HG02943 (cell line): ENCODE measurements around the gene FGGY.

Experiments used
- ATAC-seq: cut with Tn5 transposase; IDR thresholded peaks from one replicate; pipeline ENCODE4 v1.9.1; 2021; ENCODE audit warnings: mild to moderate bottlenecking, low read depth, moderate library complexity; ENCODE audit not compliant: unreplicated experiment

Gene FGGY

GRCh38 chr1:59739111-59739510 is 442.2 kb downstream of the FGGY start:
- no peak for ATAC-seq

GRCh38 chr1:59742526-59742925 is 445.6 kb downstream of the FGGY start:
- ATAC-seq, result no peak

- no peak for ATAC-seq
These were observed 446.6 kb downstream of the FGGY start for GRCh38 chr1:59743324-59744091.

GRCh38 chr1:59747420-59748024 is 450.6 kb downstream of the FGGY start:
- no peak for ATAC-seq

- ATAC-seq, result no peak
These were observed 451.2 kb downstream of the FGGY start for GRCh38 chr1:59748123-59748522.

- no peak for ATAC-seq
These were observed 453.6 kb downstream of the FGGY start for GRCh38 chr1:59750328-59751003.

- ATAC-seq, result no peak
These were observed 454.1 kb downstream of the FGGY start for GRCh38 chr1:59751004-59751395.

- no peak for ATAC-seq
These were observed 454.9 kb downstream of the FGGY start for GRCh38 chr1:59751801-59752200.

GRCh38 chr1:59752556-59753414 is 455.9 kb downstream of the FGGY start:
- no peak for ATAC-seq

- ATAC-seq, result no peak
These were observed 458.3 kb downstream of the FGGY start for GRCh38 chr1:59755069-59755685.

GRCh38 chr1:59757197-59757747 is 460.4 kb downstream of the FGGY start:
- no peak for ATAC-seq

GRCh38 chr1:59759156-59759925 is 462.4 kb downstream of the FGGY start:
- ATAC-seq, result peak; percentile 80

GRCh38 chr1:59761443-59761842 is 464.5 kb downstream of the FGGY start:
- no peak for ATAC-seq

GRCh38 chr1:59763418-59763817 is 466.5 kb downstream of the FGGY start:
- no peak for ATAC-seq

- no peak for ATAC-seq
These were observed 468.3 kb downstream of the FGGY start for GRCh38 chr1:59765011-59765730.

- ATAC-seq, result no peak
These were observed 469.4 kb downstream of the FGGY start for GRCh38 chr1:59766227-59766855.

GRCh38 chr1:59767119-59767518 is 470.2 kb downstream of the FGGY start:
- no peak for ATAC-seq
